GM23338 (cell line): ENCODE data around the gene MNX1. TPM values are rescaled to one million over a fixed set of nuclear protein-coding genes. Genes with fewer than 3 reads are reported as not detected.

ENCODE experiments used
- ATAC-seq: fragments of 200-7000 bp; cut with Tn5 transposase; 3 replicates; pipeline ENCODE4 v1.9.1; 2020
- DNase-seq: peaks from one replicate; pipeline ENCODE4 v3.0.0-alpha.2; 2015; ENCODE audit warnings: low spot score
- H2AFZ ChIP-seq: fragments of 200-600 bp; sonication (generic); 2 replicates; pipeline ENCODE4 v1.8.0; 2016; ENCODE audit warnings: antibody characterized with exemption, mild to moderate bottlenecking, moderate library complexity
- H3F3A ChIP-seq: fragments of 200-600 bp; sonication (generic); replicated peaks from 2 replicates; pipeline ENCODE4 v1.8.0; 2017; ENCODE audit warnings: antibody characterized with exemption, mixed run types, low read depth
- H3K27ac ChIP-seq: fragments of 200-600 bp; sonication (generic); 2 replicates; pipeline ENCODE4 v1.6.1; 2016; ENCODE audit warnings: low read depth
- H3K27me3 ChIP-seq: fragments of 200-600 bp; sonication (generic); 2 replicates; pipeline ENCODE4 v1.8.0; 2016; ENCODE audit warnings: mild to moderate bottlenecking, mixed run types, moderate library complexity; ENCODE audit not compliant: insufficient read depth
- H3K36me3 ChIP-seq: fragments of 200-600 bp; sonication (generic); 2 replicates; pipeline ENCODE4 v1.8.0; 2016; ENCODE audit warnings: mild to moderate bottlenecking; ENCODE audit not compliant: insufficient read depth
- H3K4me1 ChIP-seq: fragments of 200-600 bp; sonication (generic); 2 replicates; pipeline ENCODE4 v1.8.0; 2016; ENCODE audit warnings: mild to moderate bottlenecking, moderate library complexity; ENCODE audit not compliant: insufficient read depth
- H3K4me2 ChIP-seq: fragments of 200-600 bp; sonication (generic); 2 replicates; pipeline ENCODE4 v1.7.1; 2017; ENCODE audit warnings: mixed run types
- H3K4me3 ChIP-seq: fragments of 200-600 bp; sonication (generic); 2 replicates; pipeline ENCODE4 v1.6.1; 2016; ENCODE audit warnings: mixed run types
- H3K79me2 ChIP-seq: fragments of 200-600 bp; sonication (generic); replicated peaks from 2 replicates; pipeline ENCODE4 v1.8.0; 2017; ENCODE audit warnings: mild to moderate bottlenecking; ENCODE audit not compliant: insufficient read depth
- H3K9me2 ChIP-seq: fragments of 200-600 bp; sonication (generic); 2 replicates; pipeline ENCODE4 v1.8.0; 2017; ENCODE audit not compliant: insufficient read depth
- H4K20me1 ChIP-seq: fragments of 200-600 bp; sonication (generic); replicated peaks from 2 replicates; pipeline ENCODE4 v1.8.0; 2017; ENCODE audit warnings: mild to moderate bottlenecking; ENCODE audit not compliant: insufficient read depth
- H3K27ac Mint-ChIP-seq: 2 replicates; pipeline ENCODE4 v1.8.0; 2020; ENCODE audit warnings: inconsistent platforms, mild to moderate bottlenecking, moderate library complexity, mixed read lengths
- H3K27me3 Mint-ChIP-seq: 3 replicates; pipeline ENCODE4 v1.8.0; 2022; ENCODE audit warnings: low read depth, mild to moderate bottlenecking, moderate library complexity, mixed read lengths, inconsistent platforms; ENCODE audit not compliant: insufficient read depth, poor library complexity
- H3K36me3 Mint-ChIP-seq: 3 replicates; pipeline ENCODE4 v1.8.0; 2021; ENCODE audit warnings: low read depth, mild to moderate bottlenecking, inconsistent platforms, moderate library complexity, mixed read lengths
- H3K4me1 Mint-ChIP-seq: 3 replicates; pipeline ENCODE4 v1.8.0; 2020; ENCODE audit warnings: mild to moderate bottlenecking, inconsistent platforms, mixed read lengths
- H3K4me3 Mint-ChIP-seq: 3 replicates; pipeline ENCODE4 v1.8.0; 2021; ENCODE audit warnings: moderate library complexity, mild to moderate bottlenecking, inconsistent platforms, mixed read lengths
- H3K9me3 Mint-ChIP-seq: 3 replicates; pipeline ENCODE4 v1.8.0; 2020; ENCODE audit warnings: moderate library complexity, mild to moderate bottlenecking, inconsistent platforms, mixed read lengths
- CREB1 ChIP-seq: fragments of 250-450 bp; sonication (Bioruptor Pico); IDR thresholded peaks from 2 replicates; pipeline ENCODE4 v1.5.0; 2020; ENCODE audit warnings: low read depth, mild to moderate bottlenecking, moderate library complexity
- CTCF ChIP-seq, 2 experiments: fragments of 200-600 bp in 1 of 2; sonication (generic) in 1 of 2; conservative IDR thresholded peaks; 2 replicates each; pipeline versions ENCODE4 v1.5.1 to v1.6.1; 2016 to 2017; ENCODE audit warnings: antibody characterized with exemption in 2 of 2, low read depth in 2 of 2, mild to moderate bottlenecking in 2 of 2, moderate library complexity in 1 of 2
- ETS1 ChIP-seq: IDR thresholded peaks from 2 replicates; pipeline ENCODE4 v1.6.1; 2016; ENCODE audit warnings: antibody characterized with exemption
- EZH2 ChIP-seq: fragments of 200-600 bp; sonication (generic); IDR thresholded peaks from one replicate; pipeline ENCODE4 v1.8.0; 2017; ENCODE audit warnings: antibody characterized with exemption, mild to moderate bottlenecking, low read depth; ENCODE audit not compliant: unreplicated experiment
- EZH2phosphoT487 ChIP-seq: fragments of 200-600 bp; sonication (generic); IDR thresholded peaks from one replicate; pipeline ENCODE4 v1.8.1; 2018; ENCODE audit warnings: antibody characterized with exemption; ENCODE audit not compliant: unreplicated experiment
- JUNB ChIP-seq: IDR thresholded peaks from one replicate; pipeline ENCODE4 v1.6.1; 2016; ENCODE audit warnings: antibody characterized with exemption; ENCODE audit not compliant: unreplicated experiment
- NANOG ChIP-seq: IDR thresholded peaks from 2 replicates; pipeline ENCODE4 v1.6.1; 2016; ENCODE audit warnings: antibody characterized with exemption, borderline replicate concordance
- POLR2AphosphoS5 ChIP-seq: IDR thresholded peaks from 2 replicates; pipeline ENCODE4 v1.6.1; 2016; ENCODE audit warnings: antibody characterized with exemption, low read depth
- STAT1 ChIP-seq: IDR thresholded peaks from one replicate; pipeline ENCODE4 v1.6.1; 2016; ENCODE audit warnings: antibody characterized with exemption; ENCODE audit not compliant: unreplicated experiment
- ZNF114 ChIP-seq: fragments of 250-450 bp; sonication (Bioruptor Pico); IDR thresholded peaks from 2 replicates; pipeline ENCODE4 v1.5.0; 2020; ENCODE audit warnings: mild to moderate bottlenecking, moderate library complexity
- ZNF331 ChIP-seq: fragments of 250-450 bp; sonication (Bioruptor Pico); IDR thresholded peaks from 2 replicates; pipeline ENCODE4 v1.5.0; 2020; ENCODE audit warnings: low read depth, mild to moderate bottlenecking, moderate library complexity
- ZNF462 ChIP-seq: fragments of 250-450 bp; sonication (Bioruptor Pico); IDR thresholded peaks from 2 replicates; pipeline ENCODE4 v1.5.0; 2020; ENCODE audit warnings: mild to moderate bottlenecking, moderate library complexity
- polyA plus RNA-seq: library from polyadenylated mRNA; unstranded; fragments of >200 nt; fragmentation: Nextera tagmentation; extraction: Ambion mirVana; gene quantifications from 2 replicates; pipeline ENCODE4 v1.2.1, GENCODE V29; 2016
- total RNA-seq: library from RNA; depleted of rRNA; stranded (reverse); fragments of >200 nt; shearing (Covaris generic); gene quantifications from 2 replicates; pipeline ENCODE4 v1.2.3, GENCODE V29; 2014

The MNX1 gene
- total and polyA plus RNA-seq, 2 experiments from 2014 or later, result 0.14 to 0.24 TPM

GRCh38 chr7:156962145-156962544 is 48.3 kb downstream of the MNX1 start:
- Histone ChIP-seq H3K4me3 (no peak overlapping the region), H3K79me2 (peaks cover 17% of the 10 kb centered on the region)

More at GRCh38 chr7:156962145-156962544, 48.3 kb downstream of the MNX1 start:
- DNase-seq (no peak), ATAC-seq (no peak)
- Histone ChIP-seq H2AFZ (no peak overlapping the region), H4K20me1 (peaks cover 36% of the 10 kb centered on the region), H3K27ac (no peak overlapping the region), H3K36me3 (peaks cover 72% of the 10 kb centered on the region), H3F3A (no peaks in the 10 kb centered on the region), H3K4me1 (no peaks in the 10 kb centered on the region), H3K9me2 (no peaks in the 10 kb centered on the region), H3K4me2 (no peak overlapping the region), H3K27me3 (no peaks in the 10 kb centered on the region)
- Mint-ChIP-seq H3K36me3 (peaks cover 89% of the 10 kb centered on the region), H3K9me3 (no peaks in the 10 kb centered on the region), H3K4me1 (no peaks in the 10 kb centered on the region), H3K27ac (no peak overlapping the region), H3K27me3 (peaks cover 6% of the 10 kb centered on the region), H3K4me3 (no peak overlapping the region)
- TF ChIP-seq EZH2 (no peak), CREB1 (CRISPR knock-in tag) (no peak), ZNF114 (CRISPR knock-in tag) (no peak), CTCF (conservative IDR thresholded peaks at IDR 0.05; ENCODE audit: low read depth in 2 of 2) (no peak), NANOG (no peak), STAT1 (no peak), ETS1 (no peak), ZNF331 (CRISPR knock-in tag) (no peak), POLR2AphosphoS5 (no peak), JUNB (no peak), EZH2phosphoT487 (no peak), ZNF462 (CRISPR knock-in tag) (no peak)
